Activated gamma-delta T cell treated with anti-CD3 and anti-CD28 coated beads, Interleukin-2, amount 50 U/mL, for 16 hours (primary cell): Measurements from ENCODE around the gene MSH3.
"Not testable (repeated sequence)": the region's sequence is repeated elsewhere in the genome, so short reads cannot be mapped to it uniquely, and the experiment has no call there.

ENCODE experiments used
- DNase-seq: peaks from one replicate; pipeline ENCODE4 v3.0.0-alpha.2; 2020; ENCODE audit warnings: low read depth

MSH3 gene

GRCh38 chr5:80706835-80707447 is 52.5 kb downstream of the MSH3 start:
- DNase-seq, result no peak

- DNase-seq, result no peak
Measured at GRCh38 chr5:80707645-80708044, 53.2 kb downstream of the MSH3 start.

GRCh38 chr5:80711216-80711615 is 56.8 kb downstream of the MSH3 start:
- no peak for DNase-seq

GRCh38 chr5:80711938-80712337 is 57.5 kb downstream of the MSH3 start:
- no peak for DNase-seq

- no peak for DNase-seq
Measured at GRCh38 chr5:80712919-80713318, 58.5 kb downstream of the MSH3 start.

- no peak for DNase-seq
Measured at GRCh38 chr5:80713631-80714030, 59.2 kb downstream of the MSH3 start.

GRCh38 chr5:80714570-80715298 is 60.3 kb downstream of the MSH3 start:
- no peak for DNase-seq

- no peak for DNase-seq
Measured at GRCh38 chr5:80715887-80716286, 61.4 kb downstream of the MSH3 start.

- no peak for DNase-seq
Measured at GRCh38 chr5:80720181-80720580, 65.7 kb downstream of the MSH3 start.

GRCh38 chr5:80722916-80723315 is 68.5 kb downstream of the MSH3 start:
- no peak for DNase-seq

GRCh38 chr5:80725446-80725845 is 71.0 kb downstream of the MSH3 start:
- no peak for DNase-seq

- no peak for DNase-seq
Measured at GRCh38 chr5:80736730-80737129, 82.3 kb downstream of the MSH3 start.

GRCh38 chr5:80738466-80738865 is 84.0 kb downstream of the MSH3 start:
- no peak for DNase-seq

- no peak for DNase-seq
Measured at GRCh38 chr5:80739057-80739456, 84.6 kb downstream of the MSH3 start.

- no peak for DNase-seq
Measured at GRCh38 chr5:80739496-80739895, 85.0 kb downstream of the MSH3 start.

- no peak for DNase-seq
Measured at GRCh38 chr5:80739898-80740297, 85.4 kb downstream of the MSH3 start.

GRCh38 chr5:80740488-80740887 is 86.0 kb downstream of the MSH3 start:
- DNase-seq, result not testable (repeated sequence)

GRCh38 chr5:80740999-80741398 is 86.5 kb downstream of the MSH3 start:
- no peak for DNase-seq

- no peak for DNase-seq
Measured at GRCh38 chr5:80744149-80744548, 89.7 kb downstream of the MSH3 start.

- no peak for DNase-seq
Measured at GRCh38 chr5:80745490-80745889, 91.0 kb downstream of the MSH3 start.

GRCh38 chr5:80747922-80748321 is 93.5 kb downstream of the MSH3 start:
- no peak for DNase-seq

- no peak for DNase-seq
Measured at GRCh38 chr5:80752427-80752826, 98.0 kb downstream of the MSH3 start.

- DNase-seq, result no peak
Measured at GRCh38 chr5:80753712-80754111, 99.3 kb downstream of the MSH3 start.

- DNase-seq, result no peak
Measured at GRCh38 chr5:80754900-80755299, 100.4 kb downstream of the MSH3 start.
